CD4-positive, alpha-beta T cell treated with Interleukin-17A for 1 hour (primary cell): ENCODE results near the gene PIGM.

Experiments
- DNase-seq: peaks from one replicate; pipeline ENCODE4 v3.0.0-alpha.2; 2020

The PIGM gene

GRCh38 chr1:159985473-159985872, 46.3 kb downstream of the PIGM start:
- no peak for DNase-seq

GRCh38 chr1:159983681-159984080, 48.1 kb downstream of the PIGM start:
- DNase-seq: no peak

GRCh38 chr1:159982280-159982679, 49.5 kb downstream of the PIGM start:
- no peak for DNase-seq

- no peak for DNase-seq
These were observed 50.3 kb downstream of the PIGM start for GRCh38 chr1:159981351-159982055.

- no peak for DNase-seq
These were observed 51.0 kb downstream of the PIGM start for GRCh38 chr1:159980786-159981185.

- no peak for DNase-seq
These were observed 51.7 kb downstream of the PIGM start for GRCh38 chr1:159980076-159980475.

- no peak for DNase-seq
These were observed 52.5 kb downstream of the PIGM start for GRCh38 chr1:159979257-159979656.

GRCh38 chr1:159978107-159978398, 53.7 kb downstream of the PIGM start:
- DNase-seq: no peak

- DNase-seq: no peak
These were observed 54.3 kb downstream of the PIGM start for GRCh38 chr1:159977364-159978106.
